Neuron (in vitro differentiated cells): ENCODE measurements around the gene TMEM62.
"Not testable (repeated sequence)": the region's sequence is repeated elsewhere in the genome, so short reads cannot be mapped to it uniquely, and the experiment has no call there.

Source experiments
- H2AFZ ChIP-seq: one replicate; pipeline ENCODE4 v1.6.1; 2013; ENCODE audit warnings: low read depth, mild to moderate bottlenecking, inconsistent platforms, low read length, moderate library complexity
- H3K27me3 ChIP-seq: one replicate; pipeline ENCODE4 v1.6.1; 2013; ENCODE audit warnings: low read length; ENCODE audit not compliant: insufficient read depth
- H3K36me3 ChIP-seq: one replicate; pipeline ENCODE4 v1.6.1; 2013; ENCODE audit warnings: low read length; ENCODE audit not compliant: insufficient read depth
- H3K4me1 ChIP-seq: one replicate; pipeline ENCODE4 v1.6.1; 2013; ENCODE audit warnings: low read length; ENCODE audit not compliant: insufficient read depth
- H3K4me3 ChIP-seq: 2 replicates; pipeline ENCODE4 v1.5.1; 2013; ENCODE audit warnings: mild to moderate bottlenecking, low read length, moderate library complexity
- H3K9me3 ChIP-seq: one replicate; pipeline ENCODE4 v1.6.1; 2013; ENCODE audit warnings: low read length

The TMEM62 gene

DNA sequence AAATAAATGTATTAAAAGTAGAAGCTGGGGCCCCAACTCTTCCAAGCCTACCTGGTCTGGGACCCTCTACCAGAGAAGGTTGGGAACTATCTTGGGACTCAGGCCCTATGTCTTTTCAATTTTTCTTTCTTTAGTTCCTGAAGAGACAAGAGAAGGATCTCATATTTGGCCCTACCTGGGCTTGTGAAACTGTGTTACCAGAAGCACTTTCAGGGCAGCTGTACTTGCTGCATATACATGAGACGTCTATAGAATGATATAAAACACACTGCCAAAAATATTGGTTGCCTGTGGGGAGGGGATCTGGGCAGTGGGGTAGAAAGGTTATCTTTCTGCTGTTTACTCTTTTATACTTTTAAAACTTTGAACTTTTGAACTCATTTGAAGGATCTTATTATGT is 88.0 kb downstream of the TMEM62 start:
- peaks cover 5% of the 10 kb centered on the region for H3K4me1 ChIP-seq
- no peaks in the 10 kb centered on the region for H3K9me3 ChIP-seq
- H2AFZ ChIP-seq = no peak overlapping the region
- H3K4me3 ChIP-seq = no peak overlapping the region
- H3K36me3 ChIP-seq = no peaks in the 10 kb centered on the region
- H3K27me3 ChIP-seq = peaks cover 2% of the 10 kb centered on the region

DNA sequence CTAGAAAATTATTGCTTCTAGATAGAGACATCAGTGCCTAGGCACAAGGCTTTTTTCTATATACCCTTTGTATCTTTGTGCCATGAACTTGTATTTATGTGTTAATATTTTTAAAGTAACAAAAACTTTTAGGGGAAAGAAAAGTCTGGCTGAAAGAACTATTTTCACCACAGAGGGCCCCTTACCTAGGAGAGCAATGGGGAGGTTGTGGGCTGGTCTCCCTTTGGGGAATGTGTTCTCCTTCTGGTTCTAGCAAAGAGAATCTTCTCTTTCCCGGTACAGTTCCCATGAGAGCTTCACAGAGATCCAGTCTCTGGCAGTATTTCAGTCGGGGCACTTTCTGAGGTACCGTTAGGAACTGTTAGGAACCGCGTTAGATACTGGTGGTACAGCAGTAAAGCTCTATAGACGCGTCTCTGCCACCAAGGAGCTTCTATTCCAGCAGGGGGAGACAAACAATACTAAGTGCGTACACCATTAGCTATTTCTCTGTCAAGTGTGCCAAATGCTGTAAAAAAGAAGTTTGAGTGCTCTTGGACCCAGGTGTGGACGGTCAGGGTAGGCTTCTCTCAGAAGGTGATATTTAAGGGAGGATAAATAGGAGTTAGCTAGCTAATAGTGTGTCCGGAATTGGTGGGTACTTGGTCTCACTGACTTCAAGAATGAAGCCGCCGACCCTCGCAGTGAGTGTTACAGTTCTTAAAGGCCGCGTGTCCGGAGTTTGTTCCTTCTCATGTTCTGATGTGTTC is 92.0 kb downstream of the TMEM62 start:
- peaks cover 6% of the 10 kb centered on the region for H3K27me3 ChIP-seq
- no peaks in the 10 kb centered on the region for H3K4me1 ChIP-seq
- no peak overlapping the region for H2AFZ ChIP-seq
- H3K9me3 ChIP-seq = no peaks in the 10 kb centered on the region
- H3K36me3 ChIP-seq = no peaks in the 10 kb centered on the region
- H3K4me3 ChIP-seq = no peak overlapping the region

DNA sequence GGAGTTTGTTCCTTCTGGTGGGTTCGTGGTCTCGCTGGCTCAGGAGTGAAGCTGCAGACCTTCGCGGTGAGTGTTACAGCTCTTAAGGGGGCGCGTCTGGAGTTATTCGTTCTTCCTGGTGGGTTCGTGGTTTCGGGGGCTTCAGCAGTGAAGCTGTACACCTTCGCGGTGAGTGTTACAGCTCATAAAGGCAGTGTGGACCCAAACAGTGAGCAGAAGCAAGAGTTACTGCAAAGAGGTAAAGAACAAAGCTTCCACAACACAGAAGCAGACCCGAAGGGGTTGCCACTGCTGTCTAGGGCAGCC is 92.5 kb downstream of the TMEM62 start:
- not testable (repeated sequence) for H3K4me3 ChIP-seq

GRCh38 chr15:43226436-43227305 is 93.3 kb downstream of the TMEM62 start:
- no peak overlapping the region for H3K4me3 ChIP-seq
- no peaks in the 10 kb centered on the region for H3K9me3 ChIP-seq
- H2AFZ ChIP-seq = no peak overlapping the region
- H3K36me3 ChIP-seq = no peaks in the 10 kb centered on the region
- H3K4me1 ChIP-seq = no peaks in the 10 kb centered on the region
- H3K27me3 ChIP-seq = peaks cover 4% of the 10 kb centered on the region

More for the DNA sequence above, 92.5 kb downstream of the TMEM62 start:
- H3K27me3 ChIP-seq, H2AFZ ChIP-seq, H3K9me3 ChIP-seq, H3K4me1 ChIP-seq, H3K36me3 ChIP-seq: not testable (repeated sequence)

DNA sequence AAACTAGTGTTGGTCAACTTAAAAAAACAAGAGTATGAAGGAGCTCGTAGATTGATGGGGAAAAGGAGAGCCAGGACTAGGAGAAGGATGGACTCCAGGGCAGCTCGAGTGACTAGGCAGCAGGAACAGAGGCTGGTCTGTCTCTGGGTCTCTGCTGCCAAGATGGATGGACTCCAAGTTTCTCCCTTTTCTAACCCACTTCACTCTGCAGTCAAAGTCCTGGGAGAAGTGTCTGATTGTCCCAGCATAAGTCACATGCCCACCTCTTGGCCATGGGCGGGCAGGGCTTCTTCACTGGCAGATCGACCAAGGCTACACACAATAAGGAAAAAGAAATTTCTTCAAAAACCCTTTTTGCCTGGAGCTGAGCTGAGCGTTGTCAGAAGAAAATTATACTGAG is 96.6 kb downstream of the TMEM62 start:
- Histone ChIP-seq H3K9me3 (no peaks in the 10 kb centered on the region), H2AFZ (no peak overlapping the region), H3K4me1 (no peaks in the 10 kb centered on the region), H3K36me3 (no peaks in the 10 kb centered on the region), H3K27me3 (peaks cover 7% of the 10 kb centered on the region), H3K4me3 (no peak overlapping the region)

DNA sequence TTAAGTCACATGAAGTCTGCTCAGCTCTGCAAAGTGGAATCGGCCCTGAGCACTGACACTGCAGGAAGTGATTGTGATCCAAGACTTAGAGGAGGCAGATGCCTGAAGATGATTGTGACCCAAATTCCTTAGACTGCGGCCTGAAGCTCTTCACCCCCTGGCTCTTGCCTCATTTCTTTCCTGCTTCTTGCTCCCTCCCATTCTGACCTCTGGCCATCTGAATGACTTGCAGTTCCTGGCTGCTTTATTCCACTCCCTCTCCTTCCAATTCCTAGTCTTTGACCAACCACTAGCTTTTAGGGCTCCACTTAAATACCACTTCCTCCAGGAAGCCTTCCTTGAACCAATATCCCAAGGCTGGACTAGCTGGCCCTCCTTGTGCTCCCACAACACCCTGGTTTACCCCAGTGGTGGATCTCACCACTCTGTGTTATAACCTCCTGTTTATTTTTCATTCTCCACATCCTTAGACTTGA is 97.3 kb downstream of the TMEM62 start:
- Histone ChIP-seq H3K4me1 (no peaks in the 10 kb centered on the region), H3K36me3 (no peaks in the 10 kb centered on the region), H2AFZ (no peak overlapping the region), H3K4me3 (no peak overlapping the region), H3K9me3 (no peaks in the 10 kb centered on the region), H3K27me3 (peaks cover 7% of the 10 kb centered on the region)

GRCh38 chr15:43232289-43232874 is 99.0 kb downstream of the TMEM62 start:
- H3K9me3 ChIP-seq = no peaks in the 10 kb centered on the region
- H2AFZ ChIP-seq = no peak overlapping the region
- no peaks in the 10 kb centered on the region for H3K4me1 ChIP-seq
- H3K36me3 ChIP-seq = no peaks in the 10 kb centered on the region
- peaks cover 7% of the 10 kb centered on the region for H3K27me3 ChIP-seq
- H3K4me3 ChIP-seq = no peak overlapping the region
